SU-DHL-6 (cell line): ENCODE data around the gene THSD4.

ENCODE experiments used
- H2AFZ ChIP-seq: fragments of 200-600 bp; sonication (generic); 2 replicates; pipeline ENCODE4 v1.6.1; 2014; ENCODE audit warnings: low read depth, mild to moderate bottlenecking, moderate library complexity, mixed read lengths, antibody characterized with exemption, low read length; ENCODE audit not compliant: severe bottlenecking
- H3F3A ChIP-seq: fragments of 200-600 bp; shearing (Covaris generic); 2 replicates; pipeline ENCODE4 v1.6.0; 2016; ENCODE audit warnings: antibody characterized with exemption, mild to moderate bottlenecking; ENCODE audit not compliant: insufficient read depth
- H3K27ac ChIP-seq: fragments of 200-600 bp; sonication (generic); 2 replicates; pipeline ENCODE4 v1.5.1; 2016; ENCODE audit warnings: low read depth, mild to moderate bottlenecking, low read length, moderate library complexity, mixed read lengths
- H3K27me3 ChIP-seq: fragments of 200-600 bp; sonication (generic), shearing (Covaris generic); 2 replicates; pipeline ENCODE4 v1.6.0; 2014; ENCODE audit warnings: mild to moderate bottlenecking, low read length
- H3K36me3 ChIP-seq: fragments of 200-600 bp; sonication (generic); 2 replicates; pipeline ENCODE4 v1.6.1; 2014; ENCODE audit warnings: mild to moderate bottlenecking, low read length, mixed read lengths
- H3K4me2 ChIP-seq: fragments of 300-600, 200-600 bp; shearing (Covaris generic), sonication (generic); 2 replicates; pipeline ENCODE4 v1.6.0; 2014; ENCODE audit warnings: low read length, low read depth, mild to moderate bottlenecking; ENCODE audit not compliant: poor library complexity, severe bottlenecking
- H3K4me3 ChIP-seq: fragments of 200-600 bp; sonication (generic); 2 replicates; pipeline ENCODE4 v1.5.1; 2014; ENCODE audit warnings: antibody characterized with exemption, low read length, mild to moderate bottlenecking, mixed read lengths; ENCODE audit not compliant: insufficient read depth, poor library complexity, severe bottlenecking
- H3K79me2 ChIP-seq: fragments of 200-600 bp; sonication (generic); 2 replicates; pipeline ENCODE4 v1.6.1; 2014; ENCODE audit warnings: mild to moderate bottlenecking, low read length, moderate library complexity; ENCODE audit not compliant: insufficient read depth
- H3K9ac ChIP-seq: fragments of 200-600 bp; sonication (generic); 2 replicates; pipeline ENCODE4 v1.7.0; 2014; ENCODE audit warnings: mild to moderate bottlenecking, low read length
- H3K9me2 ChIP-seq: fragments of 200-600 bp; sonication (generic); replicated peaks from 2 replicates; pipeline ENCODE4 v1.6.1; 2014; ENCODE audit warnings: low read length; ENCODE audit not compliant: insufficient read depth
- H3K9me3 ChIP-seq: fragments of 200-600 bp; sonication (generic); 2 replicates; pipeline ENCODE4 v1.6.1; 2014; ENCODE audit warnings: low read length, mixed read lengths; ENCODE audit not compliant: insufficient read depth
- H4K20me1 ChIP-seq: fragments of 200-600 bp; sonication (generic); 2 replicates; pipeline ENCODE4 v1.6.1; 2014; ENCODE audit warnings: low read depth, mild to moderate bottlenecking, antibody characterized with exemption, low read length, moderate library complexity, mixed read lengths
- EZH2phosphoT487 ChIP-seq: fragments of 200-600 bp; sonication (generic), shearing (Covaris generic); conservative IDR thresholded peaks from 2 replicates; pipeline ENCODE4 v1.6.1; 2018; ENCODE audit warnings: mild to moderate bottlenecking, antibody characterized with exemption, low read length, moderate library complexity, mixed read lengths
- TF ChIP-seq, protein P1 (sequence below): fragments of 200-600 bp; sonication (generic); IDR thresholded peaks from one replicate; pipeline ENCODE4 v1.5.1; 2017; ENCODE audit warnings: antibody characterized with exemption, mild to moderate bottlenecking, low read length, moderate library complexity; ENCODE audit not compliant: insufficient read depth, poor library complexity, severe bottlenecking

The THSD4 gene

GRCh38 chr15:71654042-71654719 lies 538.9 kb downstream of the THSD4 start:
- H4K20me1 ChIP-seq: no peaks in the 10 kb centered on the region
- H3K79me2 ChIP-seq: no peaks in the 10 kb centered on the region
- TF ChIP-seq EZH2phosphoT487: no peak
- TF ChIP-seq, protein P1, sequence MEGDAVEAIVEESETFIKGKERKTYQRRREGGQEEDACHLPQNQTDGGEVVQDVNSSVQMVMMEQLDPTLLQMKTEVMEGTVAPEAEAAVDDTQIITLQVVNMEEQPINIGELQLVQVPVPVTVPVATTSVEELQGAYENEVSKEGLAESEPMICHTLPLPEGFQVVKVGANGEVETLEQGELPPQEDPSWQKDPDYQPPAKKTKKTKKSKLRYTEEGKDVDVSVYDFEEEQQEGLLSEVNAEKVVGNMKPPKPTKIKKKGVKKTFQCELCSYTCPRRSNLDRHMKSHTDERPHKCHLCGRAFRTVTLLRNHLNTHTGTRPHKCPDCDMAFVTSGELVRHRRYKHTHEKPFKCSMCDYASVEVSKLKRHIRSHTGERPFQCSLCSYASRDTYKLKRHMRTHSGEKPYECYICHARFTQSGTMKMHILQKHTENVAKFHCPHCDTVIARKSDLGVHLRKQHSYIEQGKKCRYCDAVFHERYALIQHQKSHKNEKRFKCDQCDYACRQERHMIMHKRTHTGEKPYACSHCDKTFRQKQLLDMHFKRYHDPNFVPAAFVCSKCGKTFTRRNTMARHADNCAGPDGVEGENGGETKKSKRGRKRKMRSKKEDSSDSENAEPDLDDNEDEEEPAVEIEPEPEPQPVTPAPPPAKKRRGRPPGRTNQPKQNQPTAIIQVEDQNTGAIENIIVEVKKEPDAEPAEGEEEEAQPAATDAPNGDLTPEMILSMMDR: no peak
- H3K4me2 ChIP-seq: no peak overlapping the region
- H3K9ac ChIP-seq: no peak overlapping the region
- no peaks in the 10 kb centered on the region for H3F3A ChIP-seq
- no peaks in the 10 kb centered on the region for H3K36me3 ChIP-seq
- H3K27ac ChIP-seq: no peak overlapping the region
- no peak overlapping the region for H3K4me3 ChIP-seq
- H2AFZ ChIP-seq: no peak overlapping the region
- no peaks in the 10 kb centered on the region for H3K27me3 ChIP-seq
- H3K9me2 ChIP-seq: no peaks in the 10 kb centered on the region
- H3K9me3 ChIP-seq: no peaks in the 10 kb centered on the region

GRCh38 chr15:71654720-71655174 lies 539.5 kb downstream of the THSD4 start:
- H3F3A ChIP-seq: no peaks in the 10 kb centered on the region
- no peak overlapping the region for H2AFZ ChIP-seq
- H4K20me1 ChIP-seq: no peaks in the 10 kb centered on the region
- H3K79me2 ChIP-seq: no peaks in the 10 kb centered on the region
- no peaks in the 10 kb centered on the region for H3K9me3 ChIP-seq
- H3K9ac ChIP-seq: no peak overlapping the region
- H3K4me2 ChIP-seq: no peak overlapping the region
- TF ChIP-seq, protein P1: no peak
- TF ChIP-seq EZH2phosphoT487: no peak
- no peaks in the 10 kb centered on the region for H3K9me2 ChIP-seq
- no peak overlapping the region for H3K27ac ChIP-seq
- no peaks in the 10 kb centered on the region for H3K36me3 ChIP-seq
- no peaks in the 10 kb centered on the region for H3K27me3 ChIP-seq
- no peak overlapping the region for H3K4me3 ChIP-seq

DNA sequence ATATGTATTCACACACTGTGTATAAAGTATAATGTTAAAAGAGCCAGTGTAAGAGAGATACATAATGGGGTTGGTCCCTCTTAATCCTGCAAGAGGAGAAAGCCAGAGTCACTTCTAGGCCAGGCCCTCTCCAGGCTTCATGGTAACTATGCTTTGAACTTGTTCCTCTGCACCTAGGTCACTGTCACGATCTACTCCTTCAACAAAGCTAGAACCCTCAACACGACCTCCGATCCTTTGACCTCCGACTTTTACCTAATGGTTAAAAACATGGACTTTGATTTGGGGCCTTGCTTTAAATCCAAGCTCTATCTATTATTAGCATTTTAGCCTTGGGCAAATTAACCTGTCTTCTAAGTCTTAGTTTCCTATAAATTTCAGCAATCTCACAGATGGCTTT lies 541.2 kb downstream of the THSD4 start:
- Histone ChIP-seq H3K4me2 (no peak overlapping the region), H3K79me2 (no peaks in the 10 kb centered on the region), H2AFZ (no peak overlapping the region), H3K27me3 (no peaks in the 10 kb centered on the region), H3K9me2 (no peaks in the 10 kb centered on the region), H3K36me3 (no peaks in the 10 kb centered on the region), H3K27ac (no peak overlapping the region), H4K20me1 (no peaks in the 10 kb centered on the region), H3K9me3 (no peaks in the 10 kb centered on the region), H3K9ac (no peak overlapping the region), H3F3A (no peaks in the 10 kb centered on the region), H3K4me3 (no peak overlapping the region)
- TF ChIP-seq EZH2phosphoT487: no peak
- TF ChIP-seq, protein P1: no peak
